Keratinocyte (primary cell): ENCODE measurements around the gene ITGB1BP1. TPM values are rescaled to one million over a fixed set of nuclear protein-coding genes. Genes with fewer than 3 reads are reported as not detected.

Experiments
- DNase-seq: peaks from one replicate; pipeline ENCODE4 v3.0.0-alpha.2; 2011; ENCODE audit warnings: low read depth, missing footprints, low spot score
- FAIRE-seq: peaks from 2 replicates; lab custom pipeline; 2011; peaks lifted over from hg19 to GRCh38; lab: Jason Lieb, UNC
- H2AFZ ChIP-seq: 2 replicates; pipeline ENCODE4 v1.6.0; 2012; ENCODE audit warnings: low read length, control low read depth, inconsistent platforms; ENCODE audit not compliant: control insufficient read depth
- H3K27ac ChIP-seq: 2 replicates; pipeline ENCODE4 v1.5.1; 2011; ENCODE audit warnings: low read length; ENCODE audit not compliant: control insufficient read depth, insufficient read depth
- H3K27me3 ChIP-seq: 3 replicates; pipeline ENCODE4 v1.6.0; 2011; ENCODE audit warnings: low read length; ENCODE audit not compliant: control insufficient read depth, insufficient read depth; ENCODE audit errors: extremely low read depth
- H3K36me3 ChIP-seq, 2 experiments: 2 replicates in 1 of 2; 3 replicates in 1 of 2; pipeline ENCODE4 v1.5.1; 2011; ENCODE audit warnings: low read length in 2 of 2, mild to moderate bottlenecking in 1 of 2; ENCODE audit not compliant: control insufficient read depth in 2 of 2, insufficient read depth in 2 of 2; ENCODE audit errors: extremely low read depth in 1 of 2
- H3K4me1 ChIP-seq: 3 replicates; pipeline ENCODE4 v1.5.1; 2011; ENCODE audit warnings: low read length; ENCODE audit not compliant: control insufficient read depth, insufficient read depth; ENCODE audit errors: extremely low read depth
- H3K4me2 ChIP-seq: 3 replicates; pipeline ENCODE4 v1.6.0; 2011; ENCODE audit warnings: low read depth, low read length; ENCODE audit not compliant: control insufficient read depth, insufficient read depth; ENCODE audit errors: extremely low read depth
- H3K4me3 ChIP-seq, 3 experiments: fragments of 200-600 bp in 1 of 3; sonication (generic) in 1 of 3; 2 replicates in 2 of 3; 3 replicates in 1 of 3; pipeline ENCODE4 v1.5.1; 2011 to 2016; ENCODE audit warnings: low read length in 3 of 3, mild to moderate bottlenecking in 3 of 3, control low read depth in 2 of 3, inconsistent platforms in 1 of 3, low read depth in 1 of 3, mixed read lengths in 1 of 3, mixed run types in 1 of 3, moderate library complexity in 1 of 3; ENCODE audit not compliant: control insufficient read depth in 2 of 3, insufficient read depth in 2 of 3; ENCODE audit errors: extremely low read depth in 1 of 3
- H3K79me2 ChIP-seq: 2 replicates; pipeline ENCODE4 v1.6.0; 2012; ENCODE audit warnings: low read length; ENCODE audit not compliant: control insufficient read depth, insufficient read depth
- H3K9ac ChIP-seq: 3 replicates; pipeline ENCODE4 v1.6.0; 2011; ENCODE audit warnings: low read length; ENCODE audit not compliant: control insufficient read depth, insufficient read depth; ENCODE audit errors: extremely low read depth
- H3K9me1 ChIP-seq: 3 replicates; pipeline ENCODE4 v1.6.0; 2011; ENCODE audit warnings: low read length; ENCODE audit not compliant: control insufficient read depth, insufficient read depth; ENCODE audit errors: extremely low read depth
- H3K9me3 ChIP-seq: 2 replicates; pipeline ENCODE4 v1.5.1; 2012; ENCODE audit warnings: low read depth, low read length; ENCODE audit not compliant: control insufficient read depth
- H4K20me1 ChIP-seq: 3 replicates; pipeline ENCODE4 v1.6.0; 2011; ENCODE audit warnings: low read length; ENCODE audit not compliant: control insufficient read depth, insufficient read depth; ENCODE audit errors: extremely low read depth
- CTCF ChIP-seq, 3 experiments: IDR thresholded peaks in 1 of 3; conservative IDR thresholded peaks in 1 of 3; optimal IDR thresholded peaks in 1 of 3; 2 replicates in 2 of 3; 3 replicates in 1 of 3; pipeline versions ENCODE3 to v1.5.1; 2011; ENCODE audit warnings: low read length in 3 of 3, mild to moderate bottlenecking in 3 of 3, moderate library complexity in 2 of 3, control low read depth in 1 of 3, inconsistent platforms in 1 of 3; ENCODE audit not compliant: insufficient read depth in 2 of 3; ENCODE audit errors: extremely low read depth in 1 of 3
- EZH2 ChIP-seq: IDR thresholded peaks from one replicate; pipeline ENCODE4 v1.6.1; 2012; ENCODE audit warnings: inconsistent platforms, mild to moderate bottlenecking, low read length, moderate library complexity
- dilution Hi-C: fragments of 300-500 bp; cut with MboI; formaldehyde crosslinking; loops from one replicate; pipeline ENCODE4 v1.7.0; 2020; ENCODE audit warnings: low sequenced_read_pairs; ENCODE audit not compliant: extremely low pct_ligation_motif_present
- polyA plus RNA-seq, 5 experiments: library from polyadenylated mRNA; depleted of rRNA in 3 of 5; stranded (reverse) in 3 of 5; stranded (forward) in 1 of 5; unstranded in 1 of 5; fragments of >200 nt; gene quantifications; 1 replicate in 1 of 5; 2 replicates in 3 of 5; 3 replicates in 1 of 5; pipeline versions ENCODE4 v1.2.1 to v1.2.3, GENCODE V29; 2011 to 2012; ENCODE audit warnings: missing spikeins in 2 of 5, low read depth in 1 of 5, low replicate concordance in 1 of 5

ITGB1BP1 gene
- polyA plus RNA-seq, 1 donor (not counting 4 experiments of a cell fraction or from before 2014, with no cell fraction given): 169 TPM

- Histone ChIP-seq H3K4me1 (no peaks in the 10 kb centered on the region), H3K4me3 (no peak overlapping the region), H3K9me1 (peaks cover 2% of the 10 kb centered on the region), H3K36me3 (peaks cover 45 to 58% of the 10 kb centered on the region in 2 experiments), H4K20me1 (peaks cover 3% of the 10 kb centered on the region), H3K27ac (no peak overlapping the region), H3K9ac (no peak overlapping the region), H3K79me2 (no peaks in the 10 kb centered on the region), H3K4me2 (no peak overlapping the region), H2AFZ (no peak overlapping the region), H3K27me3 (no peaks in the 10 kb centered on the region), H3K9me3 (no peaks in the 10 kb centered on the region)
- no peak for FAIRE-seq
- no peak for DNase-seq
- dilution Hi-C loops: no loop called here
- no peak for TF ChIP-seq CTCF (optimal IDR thresholded peaks at IDR 0.05 in 1 of 3, IDR thresholded peaks at IDR 0.05 in 1 of 3, conservative IDR thresholded peaks at IDR 0.05 in 1 of 3; ENCODE audit: extremely low read depth in 1 of 3, insufficient read depth in 2 of 3, low read length in 3 of 3)
- no peak for TF ChIP-seq EZH2
Observed at GRCh38 chr2:9392898-9393765, 30.2 kb downstream of the ITGB1BP1 start.

- H3K4me2 ChIP-seq: no peak overlapping the region
- no peak for FAIRE-seq
- peaks cover 1% of the 10 kb centered on the region for H3K4me1 ChIP-seq
- H4K20me1 ChIP-seq: peaks cover 3% of the 10 kb centered on the region
- no peaks in the 10 kb centered on the region for H3K9me3 ChIP-seq
- H3K9me1 ChIP-seq: peaks cover 2% of the 10 kb centered on the region
- H3K27me3 ChIP-seq: no peaks in the 10 kb centered on the region
- H3K79me2 ChIP-seq: no peaks in the 10 kb centered on the region
- DNase-seq: no peak
- no peak for TF ChIP-seq CTCF (optimal IDR thresholded peaks at IDR 0.05 in 1 of 3, IDR thresholded peaks at IDR 0.05 in 1 of 3, conservative IDR thresholded peaks at IDR 0.05 in 1 of 3; ENCODE audit: extremely low read depth in 1 of 3, insufficient read depth in 2 of 3, low read length in 3 of 3)
- no peak for TF ChIP-seq EZH2
- H3K9ac ChIP-seq: no peak overlapping the region
- dilution Hi-C loops: no loop called here
- no peak overlapping the region for H2AFZ ChIP-seq
- H3K36me3 ChIP-seq: peaks cover 47 to 67% of the 10 kb centered on the region in 2 experiments
- no peak overlapping the region for H3K4me3 ChIP-seq
- no peak overlapping the region for H3K27ac ChIP-seq
Observed at GRCh38 chr2:9391961-9392720, 31.2 kb downstream of the ITGB1BP1 start.
